Measurements from ENCODE around the gene SIN3A. TPM values are rescaled to one million over a fixed set of nuclear protein-coding genes. Genes with fewer than 3 reads are reported as not detected.

SIN3A gene
- total RNA-seq, 2 experiments from 2014 or later: 80.1 to 83.3 TPM

- no peaks in the 10 kb centered on the region for H3K9me3 Mint-ChIP-seq
- no peak for DNase-seq
- intact Hi-C loops (cut with micrococcal nuclease): no loop called here
- no peaks in the 10 kb centered on the region for H3K4me1 Mint-ChIP-seq (ENCODE audit: low read depth)
- no peak overlapping the region for H3K27ac Mint-ChIP-seq
- no peaks in the 10 kb centered on the region for H3K27me3 Mint-ChIP-seq
- CTCF ChIA-PET: interaction anchor here (0.6 kb wide), 1 partner anchor 1097 kb away, joined by 4 read pairs; no protein-coding TSS in a partner anchor
- peaks cover 26% of the 10 kb centered on the region for H3K36me3 Mint-ChIP-seq
- POLR2A ChIA-PET: no interaction called here
- no peak overlapping the region for H3K4me3 Mint-ChIP-seq
These were observed 90.0 kb downstream of the SIN3A start for GRCh38 chr15:75361361-75361988.

- Mint-ChIP-seq H3K27me3 (no peaks in the 10 kb centered on the region), H3K4me1 (ENCODE audit: low read depth) (no peaks in the 10 kb centered on the region), H3K36me3 (peaks cover 26% of the 10 kb centered on the region), H3K4me3 (no peak overlapping the region), H3K9me3 (no peaks in the 10 kb centered on the region), H3K27ac (no peak overlapping the region)
- intact Hi-C loops (cut with micrococcal nuclease): no loop called here
- DNase-seq: no peak
- ChIA-PET POLR2A (no interaction called here), CTCF (no interaction called here)
These were observed 90.6 kb downstream of the SIN3A start for GRCh38 chr15:75360856-75361255.

DNA sequence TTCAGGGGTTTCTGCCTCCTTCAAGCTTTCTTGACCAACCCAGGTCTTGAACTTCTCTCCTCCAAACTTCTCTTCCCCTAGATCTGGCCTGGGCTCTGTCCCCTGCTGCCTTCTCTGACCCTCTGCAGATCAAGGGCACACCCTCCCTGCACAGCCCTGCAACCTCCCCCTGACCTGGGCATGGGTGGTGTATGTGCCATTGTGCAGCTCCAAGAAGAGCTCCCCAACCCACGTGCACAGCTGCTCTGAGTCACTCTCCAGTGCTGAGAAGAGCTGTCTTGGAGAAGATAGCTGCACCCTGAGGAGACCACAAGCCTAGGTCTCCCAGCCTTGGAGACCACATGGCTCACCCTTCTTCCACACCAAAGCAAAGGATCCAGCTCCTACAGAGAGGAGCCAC, 91.1 kb downstream of the SIN3A start:
- POLR2A ChIA-PET: no interaction called here
- Mint-ChIP-seq H3K27me3 (no peaks in the 10 kb centered on the region), H3K36me3 (peaks cover 26% of the 10 kb centered on the region), H3K9me3 (no peaks in the 10 kb centered on the region), H3K27ac (no peak overlapping the region), H3K4me3 (no peak overlapping the region), H3K4me1 (ENCODE audit: low read depth) (no peaks in the 10 kb centered on the region)
- CTCF ChIA-PET: no interaction called here
- DNase-seq: no peak
- intact Hi-C loops (cut with micrococcal nuclease): no loop called here

- Mint-ChIP-seq H3K27ac (no peak overlapping the region), H3K9me3 (no peaks in the 10 kb centered on the region), H3K4me3 (no peak overlapping the region), H3K27me3 (no peaks in the 10 kb centered on the region), H3K4me1 (ENCODE audit: low read depth) (no peaks in the 10 kb centered on the region), H3K36me3 (peaks cover 22% of the 10 kb centered on the region)
- no peak for DNase-seq
- ChIA-PET POLR2A (interaction anchor here (1.6 kb wide), 1 partner anchor 9 kb away, joined by 6 read pairs; the partner anchor contains the start of gene MAN2C1), CTCF (interaction anchor here (1.3 kb wide), 1 partner anchor 9 kb away, joined by 3 read pairs; the partner anchor contains the start of gene MAN2C1)
- intact Hi-C loops (cut with micrococcal nuclease): no loop called here
These were observed 91.8 kb downstream of the SIN3A start for GRCh38 chr15:75359537-75360250.

DNA sequence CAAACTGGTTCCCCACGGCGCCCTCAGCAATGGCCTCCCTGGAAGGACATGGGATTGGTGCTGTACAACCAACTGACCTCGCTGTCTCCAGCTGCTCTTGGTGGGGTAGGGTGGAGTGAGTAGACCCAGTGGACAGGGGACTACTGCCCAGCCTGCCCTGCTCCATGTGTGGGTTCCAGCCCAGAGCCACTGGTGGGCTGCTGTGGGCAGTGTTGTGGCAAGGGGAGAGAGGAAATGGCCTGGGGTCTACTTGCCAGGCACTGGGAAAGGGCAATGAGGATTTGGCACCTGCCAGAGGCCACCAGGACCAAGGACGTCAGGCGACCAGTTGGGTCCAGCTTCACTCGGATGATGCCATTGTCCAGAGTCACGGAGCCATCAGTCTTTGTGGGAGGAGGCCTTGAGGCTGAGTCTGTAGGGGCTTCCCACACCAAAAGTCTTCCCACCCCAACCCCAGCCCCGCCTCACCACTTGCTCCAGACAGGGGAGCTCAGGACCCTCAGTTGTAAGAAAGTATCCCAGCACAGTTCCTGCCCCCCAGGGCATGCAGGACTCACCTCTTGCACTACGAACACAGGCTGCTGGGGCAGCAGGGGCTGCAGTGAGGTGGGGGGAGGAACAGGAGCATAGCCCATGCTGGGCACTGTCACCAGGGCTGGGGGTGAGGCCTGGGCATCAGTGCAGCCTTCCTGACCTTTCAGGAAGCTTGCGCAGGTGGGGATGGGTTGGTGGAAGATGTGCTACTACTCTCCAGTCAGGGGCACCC, 92.5 kb downstream of the SIN3A start:
- POLR2A ChIA-PET: interaction anchor here (1.6 kb wide), 1 partner anchor 10 kb away, joined by 6 read pairs; the partner anchor contains the start of gene MAN2C1
- H3K4me1 Mint-ChIP-seq (ENCODE audit: low read depth): no peaks in the 10 kb centered on the region
- H3K4me3 Mint-ChIP-seq: no peak overlapping the region
- H3K36me3 Mint-ChIP-seq: peaks cover 17% of the 10 kb centered on the region
- H3K9me3 Mint-ChIP-seq: no peaks in the 10 kb centered on the region
- no peak overlapping the region for H3K27ac Mint-ChIP-seq
- CTCF ChIA-PET: interaction anchor here (1.3 kb wide), 1 partner anchor 10 kb away, joined by 3 read pairs; the partner anchor contains the start of gene MAN2C1
- DNase-seq: no peak
- no peaks in the 10 kb centered on the region for H3K27me3 Mint-ChIP-seq
- intact Hi-C loops (cut with micrococcal nuclease): no loop called here

DNA sequence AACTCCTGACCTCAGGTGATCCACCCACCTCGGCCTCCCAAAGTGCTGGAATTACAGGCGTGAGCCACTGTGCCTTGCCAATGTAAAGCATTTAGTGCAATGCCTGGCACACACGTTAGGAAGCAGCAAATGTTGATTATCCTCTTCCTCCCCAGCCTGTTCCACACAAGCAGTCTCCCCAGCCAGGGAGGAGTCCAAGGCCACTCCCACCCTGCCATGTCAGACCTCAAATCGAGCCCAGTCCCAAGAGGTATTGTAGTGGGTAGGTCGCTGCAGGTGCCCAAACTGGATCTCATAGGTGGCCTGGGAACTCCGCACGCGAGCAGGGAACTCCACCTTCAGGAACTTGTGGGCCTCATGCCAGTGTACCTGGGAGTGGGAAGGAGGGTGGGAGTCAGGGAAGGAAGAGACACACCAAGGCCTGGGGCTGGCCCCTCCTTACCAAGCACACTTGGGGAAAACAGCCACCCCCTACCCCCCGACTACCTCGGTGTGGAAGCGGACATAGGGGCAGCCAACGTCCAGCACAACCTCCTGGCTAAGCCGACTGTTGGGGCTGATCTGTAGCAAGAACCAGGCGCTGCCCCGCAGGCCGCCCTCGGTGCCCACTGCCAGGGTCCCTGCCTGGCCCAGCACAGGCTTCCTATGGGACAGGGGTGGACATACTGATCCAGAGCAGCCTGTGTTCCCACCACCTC, 93.4 kb downstream of the SIN3A start:
- Mint-ChIP-seq H3K4me3 (no peak overlapping the region), H3K36me3 (peaks cover 15% of the 10 kb centered on the region), H3K4me1 (ENCODE audit: low read depth) (no peaks in the 10 kb centered on the region), H3K27me3 (no peaks in the 10 kb centered on the region), H3K27ac (no peak overlapping the region), H3K9me3 (no peaks in the 10 kb centered on the region)
- CTCF ChIA-PET: no interaction called here
- intact Hi-C loops (cut with micrococcal nuclease): no loop called here
- POLR2A ChIA-PET: interaction anchor here (1.6 kb wide), 1 partner anchor 10 kb away, joined by 6 read pairs; the partner anchor contains the start of gene MAN2C1
- DNase-seq: no peak

DNA sequence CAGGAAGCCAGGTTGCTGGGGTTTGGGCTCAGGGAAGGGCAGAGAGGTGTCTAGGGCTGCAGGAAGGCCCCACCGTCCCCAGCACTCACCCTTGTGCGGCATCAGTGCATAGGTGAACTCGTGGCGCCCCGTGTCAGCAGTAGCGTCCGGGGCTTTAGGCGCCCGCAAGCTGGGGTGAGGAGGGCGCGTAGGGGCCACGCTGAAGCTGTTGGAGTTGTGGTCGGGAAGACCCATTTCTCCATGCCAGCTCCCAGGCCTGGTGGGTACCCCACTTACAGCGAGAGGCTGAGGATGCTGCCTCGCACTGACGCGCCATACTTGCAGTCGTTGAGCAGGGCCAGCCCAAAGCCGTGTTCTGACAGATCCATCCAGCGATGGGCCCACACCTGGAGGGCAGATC, 95.0 kb downstream of the SIN3A start:
- DNase-seq: no peak
- Mint-ChIP-seq H3K27ac (no peak overlapping the region), H3K9me3 (no peaks in the 10 kb centered on the region), H3K4me1 (ENCODE audit: low read depth) (no peaks in the 10 kb centered on the region), H3K4me3 (no peak overlapping the region), H3K27me3 (no peaks in the 10 kb centered on the region), H3K36me3 (peaks cover 13% of the 10 kb centered on the region)
- ChIA-PET CTCF (interaction anchor here (1.5 kb wide), 1 partner anchor 11 kb away, joined by 5 read pairs; no protein-coding TSS in a partner anchor), POLR2A (interaction anchor here (1.3 kb wide), 1 partner anchor 11 kb away, joined by 4 read pairs; no protein-coding TSS in a partner anchor)
- intact Hi-C loops (cut with micrococcal nuclease): no loop called here

DNA sequence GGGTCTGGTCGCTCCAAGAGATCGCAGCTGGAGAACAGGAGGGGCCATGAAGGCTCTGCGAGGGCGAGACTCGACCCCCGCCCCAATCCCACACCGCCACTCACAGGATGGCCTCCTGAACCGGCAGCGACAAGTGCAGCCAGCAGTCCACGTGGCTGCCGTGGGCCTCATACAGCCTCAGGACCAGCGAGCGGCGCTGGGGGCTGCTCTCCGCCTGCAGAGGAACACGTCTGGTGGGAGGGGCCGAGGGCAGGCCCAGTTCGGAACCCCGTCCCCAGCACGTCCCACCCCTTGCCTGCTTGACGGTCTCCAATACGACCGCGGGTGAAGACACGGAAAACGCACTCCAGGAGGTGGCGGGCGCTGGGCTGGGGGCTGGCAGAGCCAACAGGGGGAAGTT, 95.5 kb downstream of the SIN3A start:
- intact Hi-C loops (cut with micrococcal nuclease): no loop called here
- Mint-ChIP-seq H3K4me1 (ENCODE audit: low read depth) (no peaks in the 10 kb centered on the region), H3K27ac (no peak overlapping the region), H3K9me3 (no peaks in the 10 kb centered on the region), H3K27me3 (no peaks in the 10 kb centered on the region), H3K4me3 (no peak overlapping the region), H3K36me3 (peaks cover 9% of the 10 kb centered on the region)
- ChIA-PET CTCF (interaction anchor here (1.5 kb wide), 1 partner anchor 12 kb away, joined by 5 read pairs; no protein-coding TSS in a partner anchor), POLR2A (interaction anchor here (1.3 kb wide), 1 partner anchor 12 kb away, joined by 4 read pairs; no protein-coding TSS in a partner anchor)
- no peak for DNase-seq

GRCh38 chr15:75355369-75355768, 96.1 kb downstream of the SIN3A start:
- Mint-ChIP-seq H3K27ac (no peak overlapping the region), H3K9me3 (no peaks in the 10 kb centered on the region), H3K4me1 (ENCODE audit: low read depth) (peaks cover 5% of the 10 kb centered on the region), H3K27me3 (no peaks in the 10 kb centered on the region), H3K36me3 (peaks cover 6% of the 10 kb centered on the region), H3K4me3 (no peak overlapping the region)
- POLR2A ChIA-PET: no interaction called here
- CTCF ChIA-PET: interaction anchor here (1.6 kb wide), 1 partner anchor 12 kb away, joined by 5 read pairs; no protein-coding TSS in a partner anchor
- intact Hi-C loops (cut with micrococcal nuclease): no loop called here
- DNase-seq: no peak

- peaks cover 12% of the 10 kb centered on the region for H3K36me3 Mint-ChIP-seq
- ChIA-PET CTCF (interaction anchor here (1.6 kb wide), 1 partner anchor 13 kb away, joined by 5 read pairs; no protein-coding TSS in a partner anchor), POLR2A (interaction anchor here (1.3 to 2.0 kb wide), 2 partner anchors 9 to 13 kb away, joined by 5 read pairs; no protein-coding TSS in a partner anchor)
- DNase-seq: no peak
- peaks cover 8% of the 10 kb centered on the region for H3K9me3 Mint-ChIP-seq
- no peaks in the 10 kb centered on the region for H3K27me3 Mint-ChIP-seq
- no peak overlapping the region for H3K4me3 Mint-ChIP-seq
- H3K4me1 Mint-ChIP-seq (ENCODE audit: low read depth): peaks cover 15% of the 10 kb centered on the region
- no peak overlapping the region for H3K27ac Mint-ChIP-seq
- intact Hi-C loops (cut with micrococcal nuclease): no loop called here
These were observed 97.0 kb downstream of the SIN3A start for GRCh38 chr15:75354454-75354853.

GRCh38 chr15:75353604-75354003, 97.9 kb downstream of the SIN3A start:
- POLR2A ChIA-PET: interaction anchor here (1.3 to 2.0 kb wide), 2 partner anchors 9 to 14 kb away, joined by 5 read pairs; no protein-coding TSS in a partner anchor
- Mint-ChIP-seq H3K4me1 (ENCODE audit: low read depth) (peaks cover 20% of the 10 kb centered on the region), H3K27me3 (no peaks in the 10 kb centered on the region), H3K4me3 (no peak overlapping the region), H3K36me3 (peaks cover 10% of the 10 kb centered on the region), H3K9me3 (peaks cover 8% of the 10 kb centered on the region), H3K27ac (peak overlapping the region; percentile 23)
- DNase-seq: no peak
- intact Hi-C loops (cut with micrococcal nuclease): no loop called here
- CTCF ChIA-PET: interaction anchor here (2.0 kb wide), 1 partner anchor 14 kb away, joined by 7 read pairs; no protein-coding TSS in a partner anchor
